ENCODE measurements around the gene F11R.
"Not testable (repeated sequence)": the region's sequence is repeated elsewhere in the genome, so short reads cannot be mapped to it uniquely, and the experiment has no call there.

The F11R gene

DNA sequence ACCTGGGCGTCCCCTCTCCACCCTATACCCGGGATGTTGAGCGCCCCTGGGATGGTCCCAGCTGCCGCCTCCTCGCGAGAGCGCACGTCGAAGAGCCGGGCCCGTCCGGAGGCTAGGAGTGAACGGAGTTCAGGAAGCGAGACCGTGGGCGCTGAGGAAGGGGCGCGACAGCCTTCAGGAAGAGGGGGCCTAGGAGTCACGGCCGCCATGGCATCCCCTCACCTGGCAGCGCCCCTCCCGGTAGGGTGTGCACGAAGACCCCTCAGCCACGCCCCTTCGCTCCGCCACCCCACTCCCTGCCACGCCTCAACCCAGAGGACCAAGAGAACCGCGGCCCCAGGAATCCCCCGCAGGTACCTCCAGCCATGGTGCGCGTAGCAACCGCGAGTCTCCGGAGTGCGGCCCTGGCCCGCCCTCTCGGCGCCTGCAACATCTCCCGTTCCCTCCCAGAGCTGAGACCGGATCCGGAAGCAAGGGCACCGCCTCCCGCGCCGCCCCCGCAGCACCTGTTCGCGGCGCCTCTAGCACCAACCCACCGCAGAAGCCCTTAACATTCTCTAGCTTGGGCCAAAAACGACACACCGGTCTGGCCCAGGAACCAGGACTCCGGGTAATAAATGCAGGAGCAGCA is 17.7 kb upstream of the F11R start, which contains the start of gene TSTD1:
TSTD1 (minus strand) TSS at position 442 of the 631 bp plus-strand sequence; CDS start at position 367, 75 bp downstream.
- Histone ChIP-seq H3K4me1 (ENCODE audit: control insufficient read depth in 1 of 2, insufficient read depth in 2 of 2, low read length in 2 of 2) (peaks cover 4 to 8% of the 10 kb centered on the region in 2 donors), H3K27ac (ENCODE audit: low read length) (no peak within 1 kb of the TSS), H3K4me3 (ENCODE audit: low read depth in 1 of 2, low read length in 2 of 2) (peak within 1 kb of the TSS; percentile 56 to 67), H3K9me3 (ENCODE audit: control insufficient read depth in 1 of 2, low read length in 2 of 2) (no peaks in the 10 kb centered on the region), H3K27me3 (ENCODE audit: low read depth, low read length) (no peaks in the 10 kb centered on the region), H3K36me3 (ENCODE audit: control insufficient read depth in 1 of 2, insufficient read depth in 2 of 2, low read length in 2 of 2) (peaks cover 36 to 38% of the 10 kb centered on the region in 2 donors)

DNA sequence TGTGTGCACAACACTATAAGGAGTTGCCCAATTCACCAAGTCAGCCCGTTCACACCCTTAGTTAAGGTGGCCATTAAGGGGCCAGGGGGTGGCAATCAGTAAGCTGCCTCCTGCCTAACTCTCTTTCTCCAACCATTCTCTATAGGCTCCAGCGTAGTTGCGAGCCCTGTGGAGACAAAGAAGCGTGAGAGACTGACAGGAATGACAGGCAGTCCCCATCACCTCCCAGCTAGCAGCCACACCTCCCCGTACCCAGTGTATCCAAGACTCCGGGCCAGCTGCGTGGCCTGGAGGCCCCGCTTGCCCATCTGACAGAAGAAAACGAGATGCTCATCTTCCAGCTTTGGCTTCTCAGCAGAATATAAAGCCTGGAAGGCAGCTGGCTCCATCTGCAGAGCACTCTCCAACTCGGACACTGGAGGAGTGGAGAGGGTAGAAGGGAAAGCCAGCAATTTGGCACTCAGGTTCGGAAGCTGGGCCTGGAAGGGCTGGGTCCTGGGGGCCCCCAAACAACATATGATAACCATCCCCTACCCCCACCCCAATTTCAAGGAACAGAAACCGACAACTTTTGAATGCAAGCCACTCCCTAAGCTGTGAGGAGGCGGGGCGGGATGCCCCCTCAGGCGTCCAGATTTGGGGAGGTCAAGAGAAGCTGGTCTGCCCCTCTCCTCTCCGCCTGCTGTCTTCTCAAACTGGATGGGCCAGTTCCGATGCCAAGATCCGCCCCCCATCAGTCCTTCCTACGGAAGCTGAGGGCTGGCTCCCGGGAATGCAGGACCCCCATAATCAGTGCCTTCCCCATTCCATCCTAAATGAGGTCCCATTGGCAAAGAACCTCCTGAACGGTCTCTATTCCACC is 16.9 kb upstream of the F11R start:
- Histone ChIP-seq H3K27ac (ENCODE audit: low read length) (no peak overlapping the region), H3K9me3 (ENCODE audit: control insufficient read depth in 1 of 2, low read length in 2 of 2) (no peaks in the 10 kb centered on the region), H3K4me1 (ENCODE audit: control insufficient read depth in 1 of 2, insufficient read depth in 2 of 2, low read length in 2 of 2) (peaks cover 4 to 8% of the 10 kb centered on the region in 2 donors), H3K36me3 (ENCODE audit: control insufficient read depth in 1 of 2, insufficient read depth in 2 of 2, low read length in 2 of 2) (peaks cover 32 to 38% of the 10 kb centered on the region in 2 donors), H3K27me3 (ENCODE audit: low read depth, low read length) (no peaks in the 10 kb centered on the region), H3K4me3 (ENCODE audit: low read depth in 1 of 2, low read length in 2 of 2) (peak overlapping the region; percentile 56 to 67)

DNA sequence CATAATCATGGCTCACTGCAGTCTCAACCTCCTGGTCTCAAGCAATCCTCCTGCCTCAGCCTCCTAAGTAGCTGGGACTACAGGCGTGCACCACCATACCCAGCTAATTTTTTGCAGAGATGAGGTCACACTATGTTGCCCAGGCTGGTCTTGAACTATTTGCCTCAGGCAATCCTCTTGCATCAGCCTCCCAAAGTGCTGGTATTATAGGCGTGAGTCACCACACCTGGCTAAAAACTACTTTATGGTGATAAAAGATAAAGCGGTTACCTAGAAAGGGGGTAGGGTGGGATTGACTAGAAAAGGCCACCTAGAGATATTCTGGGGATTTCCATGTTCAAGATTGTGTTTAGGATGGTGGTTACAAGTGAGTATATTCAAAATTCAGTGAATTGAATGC is 12.8 kb upstream of the F11R start:
- peaks cover 4 to 8% of the 10 kb centered on the region in 2 donors for H3K4me1 ChIP-seq (ENCODE audit: control insufficient read depth in 1 of 2, insufficient read depth in 2 of 2, low read length in 2 of 2)
- H3K27ac ChIP-seq (ENCODE audit: low read length), result no peak overlapping the region
- no peaks in the 10 kb centered on the region for H3K27me3 ChIP-seq (ENCODE audit: low read depth, low read length)
- H3K4me3 ChIP-seq (ENCODE audit: low read depth in 1 of 2, low read length in 2 of 2), result no peak overlapping the region
- no peaks in the 10 kb centered on the region for H3K9me3 ChIP-seq (ENCODE audit: control insufficient read depth in 1 of 2, low read length in 2 of 2)
- H3K36me3 ChIP-seq (ENCODE audit: control insufficient read depth in 1 of 2, insufficient read depth in 2 of 2, low read length in 2 of 2), result no peaks in the 10 kb centered on the region

DNA sequence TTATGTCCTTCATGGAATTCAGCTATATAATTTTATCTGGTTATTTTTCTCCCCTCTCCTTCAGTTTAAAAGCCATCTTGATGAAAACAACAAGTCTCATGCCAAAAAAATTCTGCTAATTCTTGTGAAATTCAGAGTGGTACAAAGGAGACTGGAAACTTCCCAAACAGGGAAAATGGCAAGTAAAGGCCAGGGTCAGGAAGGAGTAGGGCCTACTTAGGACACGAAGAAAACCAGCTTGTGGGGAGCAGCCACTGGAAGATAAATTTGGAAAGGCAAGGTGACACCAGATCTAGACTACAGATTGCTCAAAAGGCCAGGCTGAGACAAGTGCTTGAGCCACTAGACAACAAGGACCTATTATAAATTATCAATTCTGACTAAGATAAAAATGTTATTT is 11.5 kb upstream of the F11R start:
- Histone ChIP-seq H3K27ac (ENCODE audit: low read length) (no peak overlapping the region), H3K36me3 (ENCODE audit: control insufficient read depth in 1 of 2, insufficient read depth in 2 of 2, low read length in 2 of 2) (no peaks in the 10 kb centered on the region), H3K27me3 (ENCODE audit: low read depth, low read length) (no peaks in the 10 kb centered on the region), H3K4me3 (ENCODE audit: low read depth in 1 of 2, low read length in 2 of 2) (no peak overlapping the region), H3K9me3 (ENCODE audit: control insufficient read depth in 1 of 2, low read length in 2 of 2) (no peaks in the 10 kb centered on the region), H3K4me1 (ENCODE audit: control insufficient read depth in 1 of 2, insufficient read depth in 2 of 2, low read length in 2 of 2) (no peaks in the 10 kb centered on the region)

DNA sequence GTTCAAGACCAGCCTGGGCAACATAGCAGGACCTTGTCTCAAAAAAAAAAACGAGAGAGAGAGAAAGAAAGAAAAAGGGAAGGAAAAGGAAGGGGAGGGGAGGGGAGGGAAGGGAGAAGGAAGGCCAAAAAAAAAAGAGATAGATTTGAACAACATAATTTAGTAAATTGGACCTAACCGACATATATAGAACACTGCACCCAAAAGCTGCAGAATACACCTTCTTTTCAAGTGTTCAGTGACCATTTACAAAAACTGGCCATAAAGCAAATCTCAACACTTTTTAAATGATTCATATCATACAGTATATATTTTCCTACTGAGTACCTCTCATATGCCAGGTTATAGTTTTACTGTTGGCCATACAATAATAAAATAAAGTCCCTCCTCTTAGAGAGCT is 10.9 kb upstream of the F11R start:
- no peaks in the 10 kb centered on the region for H3K36me3 ChIP-seq (ENCODE audit: control insufficient read depth in 1 of 2, insufficient read depth in 2 of 2, low read length in 2 of 2)
- H3K4me1 ChIP-seq (ENCODE audit: control insufficient read depth in 1 of 2, insufficient read depth in 2 of 2, low read length in 2 of 2), result no peaks in the 10 kb centered on the region
- H3K4me3 ChIP-seq (ENCODE audit: low read depth in 1 of 2, low read length in 2 of 2), result no peak overlapping the region
- H3K9me3 ChIP-seq (ENCODE audit: control insufficient read depth in 1 of 2, low read length in 2 of 2), result no peaks in the 10 kb centered on the region
- H3K27ac ChIP-seq (ENCODE audit: low read length), result no peak overlapping the region
- no peaks in the 10 kb centered on the region for H3K27me3 ChIP-seq (ENCODE audit: low read depth, low read length)

DNA sequence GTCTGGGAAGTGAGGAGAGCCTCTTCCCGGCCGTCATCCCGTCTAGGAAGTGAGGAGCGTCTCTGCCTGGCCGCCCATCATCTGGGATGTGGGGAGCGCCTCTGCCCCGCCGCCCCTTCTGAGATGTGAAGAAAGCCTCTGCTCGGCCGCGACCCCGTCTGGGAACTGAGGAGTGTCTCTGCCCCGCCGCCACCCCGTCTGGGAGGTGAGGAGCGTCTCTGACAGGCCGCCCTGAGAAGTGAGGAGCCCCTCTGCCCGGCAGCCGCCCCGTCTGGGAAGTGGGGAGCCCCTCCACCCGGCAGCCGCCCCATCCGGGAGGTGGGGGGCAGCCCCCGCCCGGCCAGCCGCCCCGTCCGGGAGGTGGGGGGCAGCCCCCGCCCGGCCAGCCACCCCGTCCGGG is 8.5 kb upstream of the F11R start:
- not testable (repeated sequence) for H3K4me3 ChIP-seq (ENCODE audit: low read depth in 1 of 2, low read length in 2 of 2); H3K36me3 ChIP-seq (ENCODE audit: control insufficient read depth in 1 of 2, insufficient read depth in 2 of 2, low read length in 2 of 2)

DNA sequence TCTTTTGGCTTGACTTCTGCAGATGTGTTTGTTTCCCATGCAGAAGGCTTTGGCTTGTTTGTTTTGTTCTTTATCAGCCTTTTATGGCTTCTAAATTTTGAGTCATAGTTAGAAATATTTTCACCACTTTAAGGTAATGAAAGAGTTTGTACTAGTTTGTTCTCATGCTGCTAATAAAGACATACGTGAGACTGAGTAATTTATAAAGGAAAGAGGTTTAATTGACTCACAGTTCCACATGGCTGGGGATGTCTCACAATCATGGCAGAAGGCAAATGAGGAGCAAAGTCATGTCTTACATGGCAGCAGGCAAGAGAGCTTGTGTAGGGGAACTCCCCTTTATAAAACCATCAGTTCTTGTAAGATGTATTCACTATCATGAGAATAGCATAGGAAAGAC is 6.0 kb upstream of the F11R start:
- H3K36me3 ChIP-seq (ENCODE audit: control insufficient read depth in 1 of 2, insufficient read depth in 2 of 2, low read length in 2 of 2); H3K4me3 ChIP-seq (ENCODE audit: low read depth in 1 of 2, low read length in 2 of 2); H3K4me1 ChIP-seq (ENCODE audit: control insufficient read depth in 1 of 2, insufficient read depth in 2 of 2, low read length in 2 of 2); H3K9me3 ChIP-seq (ENCODE audit: control insufficient read depth in 1 of 2, low read length in 2 of 2); H3K27ac ChIP-seq (ENCODE audit: low read length); H3K27me3 ChIP-seq (ENCODE audit: low read depth, low read length): not testable (repeated sequence)

More for the DNA sequence above, 8.5 kb upstream of the F11R start:
- H3K27ac ChIP-seq (ENCODE audit: low read length); H3K4me1 ChIP-seq (ENCODE audit: control insufficient read depth in 1 of 2, insufficient read depth in 2 of 2, low read length in 2 of 2); H3K27me3 ChIP-seq (ENCODE audit: low read depth, low read length); H3K9me3 ChIP-seq (ENCODE audit: control insufficient read depth in 1 of 2, low read length in 2 of 2): not testable (repeated sequence)

DNA sequence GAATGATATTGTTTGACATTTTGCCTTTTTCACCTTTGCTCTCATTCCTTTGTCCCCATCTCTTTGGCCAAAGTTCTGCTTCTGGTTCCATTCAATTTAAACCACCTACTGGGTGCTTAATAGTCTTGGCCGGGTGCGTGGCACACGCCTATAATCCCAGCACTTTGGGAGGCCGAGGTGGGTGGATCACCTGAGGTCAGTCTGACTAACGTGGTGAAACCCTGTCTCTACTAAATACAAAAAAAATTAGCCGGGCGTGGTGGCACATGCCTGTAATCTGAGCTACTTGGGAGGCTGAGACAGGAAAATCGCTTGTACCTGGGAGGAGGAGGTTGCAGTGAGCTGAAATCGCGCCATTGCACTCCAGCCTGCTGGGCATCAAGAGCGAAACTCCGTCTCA is 1.5 kb upstream of the F11R start:
- peak overlapping the region; percentile 53 for H3K27ac ChIP-seq (ENCODE audit: low read length)
- H3K27me3 ChIP-seq (ENCODE audit: low read depth, low read length); H3K4me3 ChIP-seq (ENCODE audit: low read depth in 1 of 2, low read length in 2 of 2); H3K9me3 ChIP-seq (ENCODE audit: control insufficient read depth in 1 of 2, low read length in 2 of 2); H3K36me3 ChIP-seq (ENCODE audit: control insufficient read depth in 1 of 2, insufficient read depth in 2 of 2, low read length in 2 of 2): not testable (repeated sequence)
- H3K4me1 ChIP-seq (ENCODE audit: control insufficient read depth in 1 of 2, insufficient read depth in 2 of 2, low read length in 2 of 2), result peaks cover 8 to 13% of the 10 kb centered on the region in 2 donors

DNA sequence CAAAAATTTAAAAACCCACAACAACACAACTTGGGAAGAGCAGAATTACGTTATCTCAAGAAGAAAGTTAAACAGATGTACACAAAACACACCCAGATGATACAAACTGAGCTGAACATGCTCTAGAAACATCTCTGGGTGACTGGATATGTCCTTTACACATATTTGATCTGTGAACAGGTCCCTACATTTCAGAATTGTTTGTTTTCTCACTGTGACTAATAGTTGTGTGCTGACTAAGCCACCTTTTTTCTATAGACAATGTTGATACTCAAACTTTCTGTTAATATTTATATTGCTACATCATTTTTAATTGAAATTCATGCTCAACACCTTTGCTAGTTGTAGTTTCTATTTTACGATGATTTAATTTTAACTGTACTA is 1.0 kb upstream of the F11R start:
- peaks cover 8 to 13% of the 10 kb centered on the region in 2 donors for H3K4me1 ChIP-seq (ENCODE audit: control insufficient read depth in 1 of 2, insufficient read depth in 2 of 2, low read length in 2 of 2)
- no peaks in the 10 kb centered on the region for H3K27me3 ChIP-seq (ENCODE audit: low read depth, low read length)
- peak overlapping the region in 1 of 2 donors; percentile 72 for H3K4me3 ChIP-seq (ENCODE audit: low read depth in 1 of 2, low read length in 2 of 2)
- H3K9me3 ChIP-seq (ENCODE audit: control insufficient read depth in 1 of 2, low read length in 2 of 2), result no peaks in the 10 kb centered on the region
- H3K27ac ChIP-seq (ENCODE audit: low read length), result peak overlapping the region; percentile 53
- H3K36me3 ChIP-seq (ENCODE audit: control insufficient read depth in 1 of 2, insufficient read depth in 2 of 2, low read length in 2 of 2), result no peaks in the 10 kb centered on the region

DNA sequence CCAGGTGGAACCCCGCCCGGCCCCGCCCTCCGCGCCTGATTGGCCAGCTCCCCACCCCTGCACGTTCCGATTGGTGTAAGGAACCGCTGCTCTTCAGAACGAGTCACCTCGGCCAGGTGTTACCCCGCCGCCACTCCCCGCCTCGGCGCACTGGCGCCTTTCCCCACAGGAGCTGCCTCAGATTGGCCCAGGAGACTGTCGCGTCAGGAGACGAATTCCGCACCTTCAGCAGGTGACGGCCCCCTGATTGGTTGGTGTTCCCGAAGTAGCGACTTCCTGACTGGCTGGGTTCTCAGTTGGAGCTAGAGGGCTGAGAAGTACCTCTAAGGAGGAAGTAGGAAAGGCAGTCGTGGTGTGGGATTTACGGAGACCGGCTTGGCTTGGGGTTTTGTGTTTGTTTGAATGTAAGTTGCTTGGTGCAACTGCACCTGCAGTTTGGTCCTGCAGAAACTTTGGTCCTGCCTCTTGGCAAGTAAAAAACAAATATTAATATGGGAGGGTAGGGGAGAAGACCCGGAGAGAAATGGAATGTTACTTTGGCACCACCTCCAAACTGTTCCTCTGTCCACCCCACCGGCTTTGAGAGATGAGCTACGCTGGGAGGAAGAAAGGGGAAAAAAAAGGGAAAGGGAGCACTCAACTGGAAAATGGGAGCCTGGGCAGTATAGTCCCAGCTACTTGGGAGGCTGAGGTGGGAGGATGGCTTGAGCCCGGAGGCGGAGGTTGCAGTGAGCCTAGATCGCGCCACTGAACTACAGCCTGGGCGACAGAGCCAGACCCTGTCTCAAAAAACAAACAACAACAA is 415 bp upstream of the F11R start:
- H3K27me3 ChIP-seq (ENCODE audit: low read depth, low read length), result no peaks in the 10 kb centered on the region
- H3K36me3 ChIP-seq (ENCODE audit: control insufficient read depth in 1 of 2, insufficient read depth in 2 of 2, low read length in 2 of 2), result no peaks in the 10 kb centered on the region
- H3K4me1 ChIP-seq (ENCODE audit: control insufficient read depth in 1 of 2, insufficient read depth in 2 of 2, low read length in 2 of 2), result peaks cover 8 to 13% of the 10 kb centered on the region in 2 donors
- peak overlapping the region; percentile 72 to 73 for H3K4me3 ChIP-seq (ENCODE audit: low read depth in 1 of 2, low read length in 2 of 2)
- H3K27ac ChIP-seq (ENCODE audit: low read length), result peak overlapping the region; percentile 53
- no peaks in the 10 kb centered on the region for H3K9me3 ChIP-seq (ENCODE audit: control insufficient read depth in 1 of 2, low read length in 2 of 2)

Measured in muscle layer of duodenum (tissue), 2 donors.